Stimulated activated CD8-positive, alpha-beta memory T cell treated with anti-CD3 and anti-CD28 coated beads, Interleukin-12 subunit alpha, Interleukin-12 subunit beta, amount 100 ng/mL, for 24 hours (primary cell): ENCODE results near the gene CD9.

Source experiments
- DNase-seq: peaks from one replicate; pipeline ENCODE4 v3.0.0-alpha.2; 2020; ENCODE audit errors: extremely low read depth

CD9 gene

DNA sequence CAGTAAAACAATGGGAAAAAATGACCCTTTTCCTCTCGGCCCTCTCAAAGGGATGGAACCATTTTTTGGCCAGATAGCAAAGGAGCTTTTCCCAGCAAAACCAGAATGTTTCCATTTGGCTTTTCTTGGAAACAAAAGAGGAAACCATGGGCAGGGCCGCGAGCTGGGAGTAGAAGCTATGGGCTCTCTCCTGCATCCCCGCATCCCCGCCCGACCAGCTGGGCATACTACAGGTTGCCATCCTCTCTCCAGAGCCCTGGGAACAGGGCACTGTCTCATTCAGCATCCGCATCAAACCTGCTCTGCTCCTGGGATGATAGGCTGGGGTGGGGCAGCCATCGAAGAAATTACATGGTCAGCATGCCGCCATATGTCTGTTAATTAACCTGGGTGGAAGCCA, 20.9 kb downstream of the CD9 start:
- no peak for DNase-seq

DNA sequence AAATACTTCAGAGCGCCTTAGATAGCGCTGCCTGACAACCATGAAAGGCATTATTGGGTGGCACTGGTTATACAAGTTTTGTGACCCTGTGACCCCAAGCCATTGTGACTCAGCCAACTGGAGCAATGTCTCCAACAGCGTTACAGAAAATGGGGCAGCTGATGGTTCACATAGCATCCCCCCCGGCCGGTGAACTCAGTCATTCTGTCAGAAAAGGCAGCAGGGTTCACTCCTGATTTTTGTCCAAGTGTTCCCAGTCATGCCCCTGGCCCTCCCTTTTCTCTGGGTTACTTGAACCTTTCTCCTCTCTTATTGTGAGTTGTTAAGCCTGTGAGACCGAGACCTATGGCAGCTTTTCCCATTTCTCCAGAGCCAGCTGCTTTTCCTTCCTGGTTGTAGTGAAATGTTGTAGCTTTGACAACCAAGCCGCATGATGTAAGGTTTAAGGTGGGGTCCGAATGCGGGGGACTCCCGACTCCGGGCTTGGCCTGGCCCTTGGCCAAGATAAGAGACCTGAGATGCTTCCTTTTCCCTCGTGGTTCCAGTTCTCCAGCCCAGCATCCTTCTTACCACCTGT, 22.0 kb downstream of the CD9 start:
- DNase-seq, result no peak

DNA sequence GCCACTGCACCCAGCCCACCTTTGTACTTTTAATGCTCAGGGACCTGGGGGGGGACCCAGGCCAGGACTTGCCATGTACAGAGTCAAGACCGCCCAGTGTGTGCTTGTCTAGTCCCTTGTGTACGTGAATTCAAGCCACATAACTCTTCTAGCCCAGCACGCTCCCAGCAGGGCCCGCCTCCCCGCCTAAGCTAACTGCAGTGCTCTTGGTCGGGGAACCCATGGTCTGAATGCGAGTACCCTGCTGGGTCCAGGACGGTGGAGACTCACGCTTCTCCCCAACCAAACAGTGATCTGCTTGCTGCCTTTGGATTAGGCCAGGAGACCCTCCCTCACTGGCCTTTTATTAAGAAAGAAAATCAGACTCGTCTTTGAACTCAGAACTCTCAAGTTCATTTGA, 23.3 kb downstream of the CD9 start:
- DNase-seq, result no peak

DNA sequence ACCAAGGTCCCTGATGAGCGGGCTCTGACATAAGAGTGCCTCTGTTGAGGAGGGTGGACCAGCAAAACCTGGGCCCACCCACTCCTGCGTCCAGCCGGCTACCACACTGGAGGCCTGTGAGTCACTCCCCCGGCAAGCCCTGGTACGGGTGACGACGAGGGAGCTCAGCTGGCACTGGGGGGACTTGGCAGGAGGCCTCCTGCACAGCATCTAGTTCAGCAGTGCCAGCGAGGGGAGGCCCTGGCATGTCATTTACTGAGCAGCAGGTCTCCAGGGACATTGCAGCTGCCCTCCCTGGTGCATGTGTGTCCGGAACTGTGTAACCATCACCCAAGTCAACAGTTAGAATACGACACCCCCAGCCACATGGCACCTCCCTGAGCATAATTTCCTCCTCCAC, 24.4 kb downstream of the CD9 start:
- DNase-seq, result no peak

DNA sequence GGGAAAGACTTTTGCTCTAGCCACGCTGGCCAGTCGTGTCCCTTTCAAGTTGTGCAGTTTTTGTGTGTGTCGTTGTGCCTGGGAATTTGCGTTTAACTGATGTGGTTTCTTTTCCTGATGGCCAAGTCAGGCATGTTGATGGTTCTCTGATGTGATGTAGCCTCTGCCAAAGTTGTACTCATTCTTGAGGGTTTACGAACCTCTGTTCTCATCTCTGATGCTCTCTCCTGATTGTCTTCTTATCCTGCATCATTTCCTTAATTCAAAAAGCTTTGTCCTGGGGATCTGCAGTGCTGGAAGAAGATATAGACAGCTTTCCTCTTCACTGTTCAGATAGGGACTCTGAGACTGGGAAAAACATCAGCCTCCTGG, 25.4 kb downstream of the CD9 start:
- DNase-seq, result no peak

DNA sequence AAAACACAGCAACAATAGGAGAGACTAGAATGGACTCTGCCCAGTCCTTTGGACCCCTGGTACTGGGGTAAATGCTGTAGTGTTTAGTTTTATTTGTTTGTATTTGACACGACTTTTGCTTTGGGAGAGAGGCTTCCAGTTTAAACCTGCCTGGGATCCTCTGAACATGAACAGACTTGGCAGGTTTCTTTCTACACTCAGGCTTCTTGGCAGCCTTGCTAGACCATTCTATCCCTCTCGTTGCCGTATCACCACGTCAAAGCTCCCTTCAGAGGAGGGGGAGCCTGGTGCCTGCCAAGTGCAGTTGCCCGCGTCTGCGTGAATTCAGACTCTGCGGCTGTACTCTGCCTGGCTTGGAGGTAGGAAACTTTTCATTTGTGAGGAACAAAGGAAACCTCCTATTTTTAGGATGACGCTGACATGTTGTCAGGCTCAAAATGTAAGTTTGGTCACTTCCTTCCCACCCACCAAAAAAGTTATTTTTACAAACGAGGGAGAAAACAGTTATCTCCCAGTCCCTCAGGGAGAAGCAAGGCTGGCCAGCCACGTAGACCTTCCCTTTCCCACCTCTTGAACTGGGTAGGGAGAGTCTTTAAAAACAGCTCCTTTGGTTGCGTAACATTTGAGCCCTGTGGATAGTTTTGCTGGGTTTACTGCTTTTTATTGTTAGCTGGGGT, 25.9 kb downstream of the CD9 start:
- DNase-seq, result no peak

DNA sequence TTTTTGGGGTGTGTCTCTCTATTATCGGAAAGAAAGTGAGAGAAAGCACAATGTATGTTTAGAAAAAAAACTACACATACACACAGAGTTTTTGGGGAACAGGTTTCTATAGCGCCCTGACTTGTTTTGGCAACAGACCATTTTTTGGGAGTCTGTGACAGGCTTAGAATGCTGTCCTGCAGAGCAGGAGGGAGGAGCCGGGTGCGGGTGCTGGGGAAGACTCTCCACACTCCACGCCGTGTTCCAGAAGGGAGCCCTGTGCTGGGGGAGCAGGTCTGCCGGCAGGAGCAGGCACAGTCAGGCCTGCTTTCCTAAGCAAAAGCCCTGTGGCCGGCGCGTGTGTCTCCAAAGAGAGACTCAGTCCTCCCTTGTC, 26.5 kb downstream of the CD9 start:
- DNase-seq, result no peak

DNA sequence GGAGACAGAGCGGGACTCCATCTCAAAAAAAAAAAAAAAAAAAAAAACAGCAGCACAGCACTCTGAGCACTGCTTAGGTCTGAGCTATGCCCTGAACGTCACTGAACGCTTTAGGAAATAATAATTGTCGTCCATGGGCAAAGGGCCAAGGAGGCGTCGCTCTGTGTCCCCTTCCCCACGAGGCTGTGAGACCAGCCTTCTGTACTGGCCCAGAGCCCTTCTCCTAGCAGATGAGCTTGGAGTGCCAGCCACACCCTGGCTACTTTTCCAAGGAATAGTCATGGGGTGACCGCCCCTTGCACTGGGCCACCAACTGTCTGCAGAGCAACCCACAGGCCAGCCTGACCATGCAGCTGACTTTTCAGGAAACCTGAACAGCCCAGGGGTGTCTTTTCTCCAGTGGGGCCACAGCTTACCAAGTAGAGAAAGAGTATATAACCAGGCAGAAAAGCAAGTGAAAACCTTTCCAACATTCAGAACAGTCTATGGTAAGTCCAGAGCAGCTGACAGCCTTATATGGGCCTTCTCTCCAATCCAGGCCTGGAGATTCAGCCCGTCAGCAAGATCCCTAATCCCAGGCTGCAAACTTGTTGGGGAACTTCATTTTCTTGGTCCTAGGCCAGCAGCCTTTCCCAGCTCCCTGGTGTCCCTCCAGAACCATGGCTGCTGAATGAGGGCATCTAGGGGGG, 28.5 kb downstream of the CD9 start:
- DNase-seq, result no peak

DNA sequence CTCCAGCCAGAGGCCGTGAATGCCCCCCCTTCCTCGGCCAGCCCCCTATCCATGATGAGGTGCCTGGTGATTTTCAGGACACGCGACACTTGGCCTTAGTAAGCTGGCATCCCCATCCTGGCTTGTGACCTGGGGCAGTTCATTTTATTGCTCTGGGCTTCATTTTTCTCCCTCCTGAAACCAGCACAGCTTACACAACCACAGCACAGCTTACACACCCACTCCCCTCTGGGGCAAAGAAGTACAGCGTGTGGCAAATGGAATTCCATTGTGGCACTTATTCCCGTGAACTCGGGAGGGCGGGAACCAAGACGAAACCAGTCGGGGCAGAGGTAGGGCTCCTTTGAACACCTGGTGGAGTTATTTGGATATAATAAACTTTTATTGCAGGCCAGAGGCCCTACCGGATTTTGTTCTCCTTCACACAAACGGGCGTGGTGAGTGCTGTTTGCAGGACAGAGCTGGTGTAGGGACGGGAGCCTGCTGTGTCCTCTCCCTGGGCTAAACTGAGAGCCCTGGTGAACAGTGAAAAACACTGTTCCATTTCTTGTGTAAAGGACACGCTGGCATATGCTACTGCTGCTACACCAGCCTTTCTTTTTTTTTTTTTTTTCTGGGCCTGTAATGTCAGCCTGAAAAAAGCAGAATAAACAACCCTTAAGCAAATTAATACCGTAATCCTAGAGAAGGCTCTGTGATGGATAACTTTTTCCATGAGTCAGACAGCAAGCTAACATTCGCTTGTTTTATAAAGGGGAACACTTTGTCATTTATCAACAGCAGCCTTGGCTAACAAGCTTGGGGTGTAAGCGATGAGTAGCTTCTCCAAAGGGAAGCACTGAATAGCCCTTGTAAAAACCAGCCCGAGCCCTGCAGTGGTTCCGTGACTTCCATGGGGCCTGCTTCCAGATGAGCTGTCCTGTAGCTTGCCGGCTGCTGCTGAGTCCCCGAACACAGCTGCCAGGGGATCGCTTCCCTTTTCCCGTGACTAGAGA, 29.3 kb downstream of the CD9 start:
- DNase-seq, result no peak

DNA sequence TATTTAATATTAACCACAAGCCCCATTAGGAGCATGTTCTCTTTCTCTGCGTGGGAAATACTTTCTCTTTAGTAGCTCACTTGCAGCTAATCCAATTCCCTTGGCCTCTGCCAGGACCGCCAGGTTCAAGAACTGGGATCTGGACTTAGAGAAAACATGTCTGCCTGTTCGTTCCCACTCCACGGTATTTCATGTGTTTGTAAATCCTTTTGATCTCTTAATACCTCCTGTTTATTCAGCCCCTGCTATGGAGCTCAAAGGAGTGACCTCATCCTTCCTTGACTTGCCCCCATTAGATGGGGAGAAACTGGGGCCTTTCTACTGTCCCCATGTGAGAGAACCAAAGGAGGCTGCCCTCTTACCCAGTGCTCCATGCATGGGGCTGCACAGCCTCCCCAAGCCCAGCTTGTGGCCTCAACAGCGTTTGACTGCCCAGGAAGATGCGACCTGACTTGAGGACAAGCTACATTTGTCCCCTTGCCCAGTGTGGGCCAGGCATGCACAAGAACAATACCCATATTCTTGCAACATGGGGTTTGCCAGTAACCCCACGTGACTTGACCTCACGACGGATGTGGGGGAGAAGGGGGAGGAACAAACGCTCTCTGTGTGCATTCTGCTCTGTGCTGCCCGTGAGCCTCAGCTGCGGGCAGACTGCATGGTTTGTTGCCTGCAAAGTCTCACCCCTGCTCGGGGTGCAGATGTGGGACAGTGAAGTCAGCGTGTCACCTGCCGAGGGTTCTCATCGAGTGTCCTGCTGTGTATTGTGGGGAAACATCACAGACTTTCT, 30.3 kb downstream of the CD9 start:
- peak; percentile 15 for DNase-seq

DNA sequence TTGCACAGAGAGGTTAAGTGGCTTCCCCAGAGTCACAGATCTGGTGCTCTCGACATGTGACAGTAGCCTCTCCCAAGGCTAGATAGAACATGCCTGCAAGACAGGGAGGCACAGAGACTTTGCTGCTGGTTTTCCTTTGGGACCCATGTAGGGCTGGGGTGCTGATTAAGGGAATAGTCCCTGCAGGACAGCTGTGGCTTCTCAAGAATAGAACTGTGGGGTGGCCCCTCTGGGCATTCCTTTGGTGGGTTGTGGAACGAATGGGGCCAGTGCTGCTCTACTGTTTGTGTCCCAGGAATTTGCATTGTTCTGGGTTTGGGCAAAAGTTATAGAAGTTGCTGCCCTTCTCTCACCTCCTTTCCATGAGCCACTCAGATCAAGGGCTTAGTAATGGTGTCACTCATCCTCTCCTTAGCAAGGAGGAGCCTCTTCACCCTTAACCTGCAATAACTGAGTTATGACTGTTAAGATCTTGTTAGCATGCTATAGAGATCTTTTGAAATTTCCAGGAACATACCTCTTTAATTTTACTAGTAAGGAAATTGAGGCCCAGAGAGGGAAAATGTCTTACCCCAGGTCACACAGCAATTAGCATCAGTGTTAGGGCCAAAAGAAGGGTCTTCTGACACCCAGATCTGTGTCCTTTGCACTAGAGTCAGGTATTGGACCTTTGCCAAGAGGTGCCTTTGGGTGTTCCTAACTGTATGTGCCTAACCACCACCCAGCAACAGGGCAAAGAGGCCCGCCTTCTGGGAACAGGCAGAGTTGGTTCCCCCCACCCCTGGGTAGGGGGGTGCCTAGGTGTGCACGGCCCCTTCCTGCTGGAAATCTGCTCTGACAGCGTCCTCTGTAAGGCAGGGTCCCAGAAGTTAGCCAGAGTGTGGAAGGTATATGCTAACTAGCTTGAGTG, 31.4 kb downstream of the CD9 start:
- no peak for DNase-seq

DNA sequence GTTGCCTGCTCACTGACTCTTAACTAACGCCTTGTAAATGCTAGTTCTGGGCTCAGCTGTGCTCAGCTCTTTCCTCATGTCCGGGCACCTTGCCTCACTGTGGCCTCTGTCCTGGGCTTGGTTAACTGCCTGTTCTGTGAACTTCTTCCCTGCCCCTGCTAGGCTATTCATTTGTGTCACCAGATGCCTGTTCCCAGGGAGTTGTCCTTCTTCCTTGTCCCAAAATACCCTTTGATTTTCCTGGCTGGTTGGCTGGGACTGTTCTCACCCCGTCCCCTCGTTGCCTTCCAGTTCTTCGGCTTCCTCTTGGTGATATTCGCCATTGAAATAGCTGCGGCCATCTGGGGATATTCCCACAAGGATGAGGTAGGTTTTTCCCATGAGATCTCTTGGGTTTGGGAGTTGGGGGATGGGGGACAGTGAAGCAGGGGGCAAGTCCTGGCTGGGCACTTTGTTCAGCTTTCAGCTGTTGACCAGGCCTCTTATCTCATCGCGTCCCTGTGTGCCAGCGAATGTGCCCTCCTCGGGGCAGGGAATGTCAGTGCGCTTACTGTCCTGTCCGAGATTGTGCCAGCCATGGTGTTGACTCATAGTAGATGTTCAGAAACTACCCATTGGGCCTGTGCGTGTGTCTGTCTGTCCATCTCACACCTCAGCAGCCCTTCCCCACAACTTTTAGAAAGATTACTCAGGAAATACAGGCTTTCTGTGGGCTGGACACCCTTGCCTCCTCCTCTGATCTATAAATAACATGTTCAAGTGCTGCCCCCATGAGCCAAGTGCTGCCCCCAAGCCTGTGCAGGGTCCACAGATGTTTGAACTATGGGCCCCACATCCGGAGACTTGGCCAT, 33.1 kb downstream of the CD9 start:
- no peak for DNase-seq

DNA sequence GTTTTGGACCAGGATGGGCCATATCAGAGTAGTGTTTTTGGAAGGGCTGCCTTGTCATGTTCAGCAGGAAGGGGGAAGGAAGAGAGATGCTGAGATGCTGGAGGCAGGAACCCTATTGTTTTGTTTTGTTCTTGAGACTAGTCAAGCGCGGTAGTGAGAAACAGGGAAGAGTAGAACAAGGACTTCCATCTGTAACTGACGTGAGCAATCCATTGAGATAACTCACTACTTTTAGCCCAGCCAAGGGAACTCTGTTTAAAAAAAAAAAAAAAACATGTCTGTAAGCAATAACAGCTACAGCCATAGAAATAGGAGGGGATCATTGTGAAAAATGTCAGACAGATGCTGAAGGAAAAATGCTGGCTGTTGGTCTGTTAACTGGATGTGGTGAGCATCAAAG, 34.0 kb downstream of the CD9 start:
- no peak for DNase-seq

DNA sequence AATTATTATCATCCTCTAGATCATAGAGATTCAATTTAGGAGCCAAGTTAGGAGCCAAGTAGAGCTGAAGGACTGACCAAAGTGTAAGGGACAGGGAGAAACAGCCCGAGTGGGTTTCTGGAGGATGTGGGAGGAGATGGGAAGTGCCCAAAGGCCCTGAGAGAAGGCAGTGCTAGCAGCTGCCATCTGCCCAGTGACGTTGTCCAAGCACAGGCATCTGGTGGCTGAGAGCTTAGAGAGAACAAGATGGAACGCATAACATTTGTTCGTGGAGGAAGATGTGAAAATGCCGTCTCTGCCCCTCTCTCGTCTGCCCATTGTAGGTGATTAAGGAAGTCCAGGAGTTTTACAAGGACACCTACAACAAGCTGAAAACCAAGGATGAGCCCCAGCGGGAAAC, 34.7 kb downstream of the CD9 start:
- no peak for DNase-seq

DNA sequence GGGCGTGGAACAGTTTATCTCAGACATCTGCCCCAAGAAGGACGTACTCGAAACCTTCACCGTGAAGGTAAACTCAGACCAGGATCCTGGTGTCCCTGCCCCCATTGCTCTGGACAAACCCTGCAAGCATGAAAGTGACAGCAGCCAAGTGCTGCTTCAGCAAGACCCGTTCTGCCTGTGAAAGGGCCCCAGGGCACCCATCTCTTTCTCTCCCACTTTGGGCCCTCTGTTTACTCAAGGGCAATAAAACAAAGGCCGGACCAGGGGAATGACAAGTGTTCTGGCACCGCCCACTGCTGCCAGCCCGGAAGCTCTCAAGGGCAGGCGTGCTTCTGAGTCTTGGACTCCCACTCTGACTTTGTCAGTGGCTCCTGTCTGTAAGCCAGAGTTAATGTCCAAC, 35.3 kb downstream of the CD9 start:
- no peak for DNase-seq

DNA sequence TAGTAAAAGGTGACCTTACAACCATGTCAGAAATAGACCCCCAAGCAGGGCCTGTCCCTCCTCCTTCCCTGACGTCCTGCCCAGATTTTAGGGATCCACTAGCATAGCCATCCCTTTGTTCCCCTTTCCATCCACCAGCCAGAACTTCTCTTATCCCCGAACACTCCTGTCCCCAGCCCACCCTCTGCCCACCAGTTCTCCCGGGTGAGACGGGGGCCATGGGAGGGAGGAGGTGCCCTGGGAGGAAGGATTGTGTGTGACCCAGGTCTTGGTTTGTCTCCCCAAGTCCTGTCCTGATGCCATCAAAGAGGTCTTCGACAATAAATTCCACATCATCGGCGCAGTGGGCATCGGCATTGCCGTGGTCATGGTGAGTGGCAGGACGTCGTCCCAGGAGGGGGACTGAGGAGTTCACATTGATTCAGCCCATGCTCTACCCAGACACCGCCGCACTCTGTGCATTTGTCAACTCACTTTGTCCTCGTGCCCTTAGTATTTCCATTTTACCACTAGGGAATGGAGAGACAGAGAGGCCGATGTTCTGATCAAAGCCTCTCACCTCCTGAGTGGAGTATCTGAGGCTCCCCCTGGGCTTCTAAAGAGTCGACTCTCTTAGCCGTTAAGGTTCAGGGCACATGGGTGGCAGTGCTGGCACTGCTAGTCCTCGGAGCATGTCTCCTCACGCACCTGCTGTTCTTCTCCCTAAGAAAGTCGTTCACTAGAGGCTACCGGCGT, 35.9 kb downstream of the CD9 start:
- no peak for DNase-seq

DNA sequence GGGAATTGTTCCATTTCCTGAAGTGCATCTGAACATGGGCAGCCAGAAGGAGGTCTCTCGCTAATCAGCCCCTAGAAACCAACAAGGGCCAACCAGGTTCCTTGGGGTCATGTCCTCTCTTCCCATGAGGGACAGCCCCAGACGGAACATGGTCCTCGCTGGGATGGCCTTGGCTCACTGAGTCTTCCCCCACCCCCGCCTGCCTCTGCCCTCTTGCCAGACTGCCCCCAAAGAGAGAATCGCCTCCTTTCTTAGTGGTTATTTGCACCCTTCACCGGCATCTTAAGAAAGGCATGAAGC, 36.4 kb downstream of the CD9 start:
- no peak for DNase-seq

DNA sequence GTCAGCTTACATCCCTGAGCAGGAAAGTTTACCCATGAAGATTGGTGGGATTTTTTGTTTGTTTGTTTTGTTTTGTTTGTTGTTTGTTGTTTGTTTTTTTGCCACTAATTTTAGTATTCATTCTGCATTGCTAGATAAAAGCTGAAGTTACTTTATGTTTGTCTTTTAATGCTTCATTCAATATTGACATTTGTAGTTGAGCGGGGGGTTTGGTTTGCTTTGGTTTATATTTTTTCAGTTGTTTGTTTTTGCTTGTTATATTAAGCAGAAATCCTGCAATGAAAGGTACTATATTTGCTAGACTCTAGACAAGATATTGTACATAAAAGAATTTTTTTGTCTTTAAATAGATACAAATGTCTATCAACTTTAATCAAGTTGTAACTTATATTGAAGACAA, 37.6 kb downstream of the CD9 start:
- DNase-seq, result no peak

DNA sequence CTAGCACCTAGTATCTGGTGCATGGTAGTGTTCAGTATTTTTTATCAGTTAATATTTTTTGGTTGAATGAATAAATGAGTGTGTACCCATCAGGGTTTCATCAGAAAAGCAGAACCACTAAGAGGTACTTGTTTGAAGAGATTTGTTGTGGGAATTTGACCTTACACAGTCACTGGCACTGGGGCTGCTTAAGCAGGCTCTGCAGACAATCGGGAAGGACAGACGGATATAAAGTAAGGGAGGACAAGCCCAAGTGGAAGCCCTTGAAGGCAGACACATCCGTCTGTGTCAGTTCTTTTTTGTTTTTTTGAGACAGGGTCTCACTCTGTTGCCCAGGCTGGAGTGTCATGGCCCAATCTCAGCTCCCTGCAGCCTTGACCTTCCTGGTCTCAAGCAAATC, 38.7 kb downstream of the CD9 start:
- no peak for DNase-seq
